Heart left ventricle (tissue), 16 donors: ENCODE measurements around the gene KCNQ1OT1. TPM values are rescaled to one million over a fixed set of nuclear protein-coding genes. Genes with fewer than 3 reads are reported as not detected.

Experiments used
- ATAC-seq, 4 donors: fragments of 200-7000 bp; cut with Tn5 transposase; one replicate each; pipeline ENCODE4 v1.9.1; 2020 to 2022; ENCODE audit warnings: moderate library complexity in 4 of 4, mild to moderate bottlenecking in 3 of 4, moderate number of reproducible peaks in 1 of 4
- DNase-seq, 5 donors: peaks; one replicate each; pipeline ENCODE4 v3.0.0-alpha.2; 2020
- H3K27ac ChIP-seq, 12 donors: fragments of 200-600 bp; sonication (generic) in 4 of 12; one replicate each; pipeline versions ENCODE4 v1.5.0 to v1.8.0; 2016 to 2022; ENCODE audit warnings: mild to moderate bottlenecking in 2 of 12
- H3K27me3 ChIP-seq, 9 donors: fragments of 200-600 bp; sonication (generic) in 2 of 9; one replicate each; pipeline versions ENCODE4 v1.5.1 to v1.8.0; 2016 to 2022; ENCODE audit warnings: mild to moderate bottlenecking in 3 of 9
- H3K36me3 ChIP-seq, 9 donors: fragments of 200-600 bp; sonication (generic) in 2 of 9; one replicate each; pipeline versions ENCODE4 v1.5.0 to v1.8.0; 2018 to 2022; ENCODE audit warnings: mild to moderate bottlenecking in 2 of 9
- H3K4me1 ChIP-seq, 12 donors: fragments of 200-600 bp; sonication (generic) in 4 of 12; one replicate each; pipeline versions ENCODE4 v1.5.0 to v1.8.0; 2016 to 2022; ENCODE audit warnings: mild to moderate bottlenecking in 3 of 12
- H3K4me3 ChIP-seq, 12 donors: fragments of 200-600 bp; sonication (generic) in 4 of 12; one replicate each; pipeline versions ENCODE4 v1.5.0 to v1.8.0; 2017 to 2022; ENCODE audit warnings: mild to moderate bottlenecking in 9 of 12, moderate library complexity in 4 of 12
- H3K9me3 ChIP-seq, 12 donors: fragments of 200-600 bp; sonication (generic) in 4 of 12; one replicate each; pipeline versions ENCODE4 v1.5.0 to v1.8.0; 2016 to 2022; ENCODE audit warnings: mild to moderate bottlenecking in 1 of 12
- POLR2A ChIP-seq, 2 donors: fragments of 450-650 bp; IDR thresholded peaks; one replicate each; pipeline ENCODE4 v1.6.1; 2017; ENCODE audit warnings: antibody characterized with exemption in 2 of 2, mild to moderate bottlenecking in 2 of 2, moderate library complexity in 2 of 2
- WGBS, 4 donors: extraction: QIAGEN DNeasy Blood & Tissue Kit in 2 of 4; methylation state at CpG; one replicate each; pipeline versions ENCODE4 v1.1.5 to v1.1.7; 2013 to 2018; 5-methylcytosine and 5-hydroxymethylcytosine counted together
- intact Hi-C, 10 donors: fragments of 100-400 bp; cut with DNase I; formaldehyde crosslinking; loops; one replicate each; pipeline versions ENCODE4 v1.11.1 to v1.14.2; 2022
- polyA plus RNA-seq, 2 donors: library from polyadenylated mRNA; stranded (reverse); fragments of 200-250 nt; gene quantifications; one replicate each; pipeline ENCODE4 v1.2.3, GENCODE V29; 2013
- total RNA-seq, 9 donors: library from RNA; depleted of rRNA in 2 of 9; stranded (reverse); fragments of >200 nt in 2 of 9; fragmentation: NEBNext Ultra II Directional in 3 of 9; extraction: Animal tissue kit (Norgen Biotek cat#: 25700) in 3 of 9; gene quantifications; one replicate each; pipeline versions ENCODE4 v1.1.0 to v1.2.4, GENCODE V29; 2016 to 2023
- TF ChIP-seq, protein P1 (sequence below), 12 donors: fragments of 200-600 bp; sonication (generic) in 4 of 12; IDR thresholded peaks; one replicate each; pipeline versions ENCODE4 v1.5.0 to v1.8.0; 2018 to 2022; ENCODE audit warnings: antibody characterized with exemption in 12 of 12, mild to moderate bottlenecking in 5 of 12
- donor health status: ischemic (EF 13 %, LVEDD 7.1; RV severe dilation, severe dysfunction).
- donor health status: healthy with polysubstance abuse.
- donor health status: DM: no; HTN: yes; CAD: no.
- donor health status: DM: no; HTN: no; CAD: no.
- donor health status: ischemic (EF 25% LVEDD 6.9; RV normal size, moderate dysfunction).
- donor health status: ischemic (EF 25% LVEDD 5.7; RV mildly dilated, moderate dysfunction).
- donor health status: healthy.
- donor health status: DM: yes; HTN: yes; CAD: no.
- donor health status: ischemic (EF 35%, LVEDD 5.7; RV mildly dilated, moderate dysfunction).
- donor health status: nonischemic (EF 11% LVEDD 7.7; RV severe dilation, severe dysfunction).
- donor health status: DM: yes; HTN: yes; CAD: no.
- donor health status: PGD.
- donor health status: ischemic (EF 29% LVEDD 5.4; RV normal size, mild dysfunction).
- donor health status: nonischemic (EF 23%, LVEDD 6.1; RV moderate dilation, normal function).

KCNQ1OT1 gene
- total and polyA plus RNA-seq, 11 donors = 0.14 to 0.93 (median 0.40) TPM

DNA sequence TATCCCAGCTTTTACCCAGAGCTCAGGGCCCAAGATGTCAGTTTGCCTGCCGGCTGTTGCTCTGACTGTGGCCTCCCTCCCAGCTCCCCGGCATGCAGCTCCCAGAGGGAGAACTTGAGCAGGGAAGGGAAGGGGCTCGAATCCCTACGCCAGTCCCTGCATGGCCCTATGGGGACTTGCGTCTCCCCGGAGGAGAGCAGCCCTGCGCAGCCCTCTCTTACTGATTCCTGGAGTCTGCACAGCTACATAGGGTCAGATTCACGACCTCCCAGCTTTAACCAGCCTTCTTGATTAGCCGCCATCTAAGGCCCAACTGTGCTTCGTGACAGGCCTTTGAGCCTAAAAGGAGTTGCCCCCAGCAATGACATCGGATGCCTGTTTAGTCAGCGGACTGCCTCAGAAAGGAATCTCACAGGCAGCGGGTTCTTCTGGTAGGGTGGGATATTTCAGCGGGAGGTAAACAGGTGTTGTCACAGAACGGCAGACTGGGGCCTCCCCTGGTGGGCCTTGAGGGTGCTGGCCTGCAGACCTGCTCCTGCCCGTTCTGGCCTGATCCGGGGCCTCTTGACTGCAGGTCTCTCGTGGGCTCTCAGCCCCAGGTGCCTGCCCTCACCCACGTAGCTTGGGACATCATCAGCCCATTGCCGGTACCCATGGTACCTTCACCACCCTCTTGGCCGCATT lies 43.8 kb upstream of the KCNQ1OT1 start:
- ATAC-seq (no peak), DNase-seq (peak in 3 of 5 donors; percentile 13 to 24 (median 18))
- intact Hi-C loops = no loop called here
- WGBS, 4 donors = 93 to 96% (median 95%) methylated on average over 18 to 21 of the region's 21 CpGs
- H3K4me1 ChIP-seq = peaks cover 0 to 11% (median 3%) of the 10 kb centered on the region in 12 donors
- no peak overlapping the region for H3K4me3 ChIP-seq
- TF ChIP-seq POLR2A (IDR thresholded peaks at IDR 0.05) = no peak
- TF ChIP-seq, protein P1, sequence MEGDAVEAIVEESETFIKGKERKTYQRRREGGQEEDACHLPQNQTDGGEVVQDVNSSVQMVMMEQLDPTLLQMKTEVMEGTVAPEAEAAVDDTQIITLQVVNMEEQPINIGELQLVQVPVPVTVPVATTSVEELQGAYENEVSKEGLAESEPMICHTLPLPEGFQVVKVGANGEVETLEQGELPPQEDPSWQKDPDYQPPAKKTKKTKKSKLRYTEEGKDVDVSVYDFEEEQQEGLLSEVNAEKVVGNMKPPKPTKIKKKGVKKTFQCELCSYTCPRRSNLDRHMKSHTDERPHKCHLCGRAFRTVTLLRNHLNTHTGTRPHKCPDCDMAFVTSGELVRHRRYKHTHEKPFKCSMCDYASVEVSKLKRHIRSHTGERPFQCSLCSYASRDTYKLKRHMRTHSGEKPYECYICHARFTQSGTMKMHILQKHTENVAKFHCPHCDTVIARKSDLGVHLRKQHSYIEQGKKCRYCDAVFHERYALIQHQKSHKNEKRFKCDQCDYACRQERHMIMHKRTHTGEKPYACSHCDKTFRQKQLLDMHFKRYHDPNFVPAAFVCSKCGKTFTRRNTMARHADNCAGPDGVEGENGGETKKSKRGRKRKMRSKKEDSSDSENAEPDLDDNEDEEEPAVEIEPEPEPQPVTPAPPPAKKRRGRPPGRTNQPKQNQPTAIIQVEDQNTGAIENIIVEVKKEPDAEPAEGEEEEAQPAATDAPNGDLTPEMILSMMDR (IDR thresholded peaks at IDR 0.05) = no peak
- H3K36me3 ChIP-seq = no peaks in the 10 kb centered on the region
- H3K27ac ChIP-seq = no peak overlapping the region
- no peaks in the 10 kb centered on the region for H3K27me3 ChIP-seq
- H3K9me3 ChIP-seq = no peaks in the 10 kb centered on the region

DNA sequence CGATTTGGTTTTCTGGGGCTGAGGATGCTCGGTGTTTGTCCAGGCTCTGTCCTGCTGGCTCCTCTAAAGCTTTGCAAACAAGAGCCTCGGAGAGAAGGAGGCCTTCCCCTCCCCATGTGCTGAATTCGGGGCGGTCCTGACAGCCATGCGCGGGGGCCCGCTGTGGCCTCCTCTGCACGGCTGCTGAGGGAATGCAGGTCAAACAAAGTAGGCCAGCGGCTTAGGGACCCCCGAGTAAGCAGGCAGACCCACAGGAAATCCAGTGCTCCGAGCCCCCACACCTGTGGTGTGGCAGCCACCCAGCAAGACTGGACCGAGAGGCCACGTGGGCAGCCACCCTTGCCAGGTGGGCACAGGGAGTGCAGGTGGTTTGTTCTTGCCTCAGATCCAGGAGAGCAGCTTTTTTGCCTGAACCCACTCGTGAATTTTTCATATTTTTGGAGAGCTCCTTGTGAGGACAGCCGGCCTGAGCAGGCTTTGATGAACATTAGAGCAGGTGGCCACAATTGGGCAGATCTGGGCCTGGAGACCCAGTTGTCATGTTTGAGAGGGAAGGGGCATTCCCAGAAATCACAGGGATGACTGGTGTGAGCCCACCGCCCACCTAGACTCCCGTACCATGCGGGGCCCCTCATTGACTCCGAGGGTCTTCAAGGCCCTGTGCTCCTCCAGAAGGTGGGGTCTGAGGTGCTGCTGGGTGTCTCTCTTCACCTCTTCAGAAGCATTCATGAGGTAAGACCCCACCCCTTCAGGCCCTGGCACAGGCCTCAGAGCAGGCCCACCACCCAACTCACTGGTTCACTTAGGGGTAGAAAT lies 43.0 kb upstream of the KCNQ1OT1 start:
- peaks cover 0 to 14% (median 4%) of the 10 kb centered on the region in 12 donors for H3K4me1 ChIP-seq
- intact Hi-C loops = no loop called here
- DNase-seq (peak in 3 of 5 donors; percentile 18 to 45 (median 25)), ATAC-seq (no peak)
- no peaks in the 10 kb centered on the region for H3K27me3 ChIP-seq
- WGBS, 4 donors = 93 to 94% (median 94%) methylated on average over 12 to 20 of the region's 20 CpGs
- no peak overlapping the region for H3K27ac ChIP-seq
- H3K36me3 ChIP-seq = no peaks in the 10 kb centered on the region
- H3K9me3 ChIP-seq = no peaks in the 10 kb centered on the region
- TF ChIP-seq, protein P1 (IDR thresholded peaks at IDR 0.05) = no peak
- TF ChIP-seq POLR2A (IDR thresholded peaks at IDR 0.05) = no peak
- H3K4me3 ChIP-seq = no peak overlapping the region

DNA sequence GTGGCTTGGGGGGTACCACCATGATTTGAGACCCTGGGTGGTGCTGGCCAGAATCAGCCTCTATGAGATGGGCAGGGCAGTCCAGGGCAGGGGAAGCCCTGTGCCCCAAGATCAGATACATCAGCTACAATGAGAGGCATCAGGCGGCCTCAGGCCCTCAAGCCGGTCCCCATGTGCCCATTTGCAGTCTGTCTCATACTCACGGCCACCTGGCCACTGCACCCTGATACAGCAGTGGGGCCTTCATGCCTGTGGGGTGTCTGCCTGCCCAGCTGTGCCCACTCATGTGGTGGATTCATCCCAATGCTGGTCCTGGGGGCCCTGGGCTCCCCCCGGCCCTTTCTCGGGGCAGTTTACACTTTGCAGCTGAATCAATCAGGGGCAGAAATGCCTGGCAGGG lies 42.4 kb upstream of the KCNQ1OT1 start:
- WGBS, 4 donors = 91 to 96% (median 94%) methylated on average over 2 to 5 of the region's 5 CpGs
- DNase-seq (peak in 3 of 5 donors; percentile 17 to 47 (median 19)), ATAC-seq (no peak)
- Histone ChIP-seq H3K27me3 (no peaks in the 10 kb centered on the region), H3K36me3 (no peaks in the 10 kb centered on the region), H3K4me1 (peaks cover 0 to 17% (median 6%) of the 10 kb centered on the region in 12 donors), H3K27ac (no peak overlapping the region), H3K9me3 (no peaks in the 10 kb centered on the region), H3K4me3 (no peak overlapping the region)
- TF ChIP-seq, protein P1 (IDR thresholded peaks at IDR 0.05) = no peak
- no peak for TF ChIP-seq POLR2A (IDR thresholded peaks at IDR 0.05)
- intact Hi-C loops = no loop called here
